GM12865 (cell line): ENCODE results near the gene WDFY3.

Source experiments
- DNase-seq: peaks from one replicate; pipeline ENCODE4 v3.0.0; 2010; ENCODE audit warnings: low read depth
- H3K4me3 ChIP-seq: 2 replicates; pipeline ENCODE4 v1.5.1; 2011; ENCODE audit warnings: mild to moderate bottlenecking, low read depth, low read length, control low read depth
- CTCF ChIP-seq: IDR thresholded peaks from 2 replicates; pipeline ENCODE4 v1.5.1; 2011; ENCODE audit warnings: low read length, control low read depth, low read depth, inconsistent platforms; ENCODE audit not compliant: insufficient read depth; ENCODE audit errors: missing control alignments

WDFY3 gene

GRCh38 chr4:84925558-84925957, 40.9 kb downstream of the WDFY3 start:
- H3K4me3 ChIP-seq: no peak overlapping the region
- no peak for TF ChIP-seq CTCF
- no peak for DNase-seq

DNA sequence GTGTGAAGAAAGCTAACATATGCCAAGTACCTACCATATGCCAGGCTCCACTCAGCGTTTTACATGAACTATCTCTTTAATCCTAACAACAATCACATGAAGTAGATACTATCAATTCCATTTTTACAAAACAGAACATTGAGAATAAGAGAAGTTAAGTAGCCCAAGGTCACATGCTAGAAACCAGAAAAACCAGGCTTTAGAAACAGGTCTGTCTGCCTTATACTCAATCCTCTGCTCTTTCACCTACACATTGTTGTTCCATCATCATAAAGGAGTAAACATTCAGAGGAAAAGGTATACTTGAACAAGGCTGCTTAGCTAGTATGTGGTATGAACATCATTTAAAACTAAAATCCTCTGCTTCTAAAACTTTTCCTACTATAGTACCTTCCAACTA, 42.1 kb downstream of the WDFY3 start:
- H3K4me3 ChIP-seq: no peak overlapping the region
- no peak for TF ChIP-seq CTCF
- no peak for DNase-seq

GRCh38 chr4:84920617-84921016, 45.9 kb downstream of the WDFY3 start:
- TF ChIP-seq CTCF: no peak
- no peak for DNase-seq
- H3K4me3 ChIP-seq: no peak overlapping the region

DNA sequence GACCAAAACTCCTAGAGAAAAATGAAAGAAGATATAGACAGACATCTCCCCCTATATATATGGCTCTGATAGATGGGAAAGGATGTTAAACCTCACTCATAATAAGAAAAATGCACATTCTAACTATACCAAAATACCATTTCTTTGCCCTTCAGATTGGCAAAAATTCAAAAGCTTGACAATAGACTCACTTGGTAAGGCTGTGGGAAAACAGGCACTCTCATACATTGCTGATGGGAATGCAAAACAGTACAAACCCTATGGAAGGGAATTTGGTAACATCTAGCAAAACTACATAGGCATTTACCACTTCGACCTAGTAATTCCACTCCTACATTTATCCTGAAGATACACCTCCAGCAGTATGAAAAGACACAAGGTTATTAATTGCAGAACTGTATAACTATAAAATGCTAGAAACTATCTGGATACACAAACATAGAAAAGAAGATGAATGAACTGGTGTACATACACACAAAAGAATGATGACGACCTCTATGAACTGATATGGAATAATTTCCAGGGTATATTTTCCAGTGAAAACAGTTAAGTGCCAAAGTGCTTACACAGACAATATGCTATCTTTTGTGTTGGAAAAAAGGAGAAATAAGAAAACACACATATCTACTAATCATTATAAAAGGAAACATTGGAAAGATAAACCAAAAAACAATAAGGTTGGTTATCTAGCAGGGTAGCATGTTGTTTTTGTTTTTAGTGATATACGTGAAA, 48.5 kb downstream of the WDFY3 start:
- no peak overlapping the region for H3K4me3 ChIP-seq
- TF ChIP-seq CTCF: no peak
- DNase-seq: no peak

DNA sequence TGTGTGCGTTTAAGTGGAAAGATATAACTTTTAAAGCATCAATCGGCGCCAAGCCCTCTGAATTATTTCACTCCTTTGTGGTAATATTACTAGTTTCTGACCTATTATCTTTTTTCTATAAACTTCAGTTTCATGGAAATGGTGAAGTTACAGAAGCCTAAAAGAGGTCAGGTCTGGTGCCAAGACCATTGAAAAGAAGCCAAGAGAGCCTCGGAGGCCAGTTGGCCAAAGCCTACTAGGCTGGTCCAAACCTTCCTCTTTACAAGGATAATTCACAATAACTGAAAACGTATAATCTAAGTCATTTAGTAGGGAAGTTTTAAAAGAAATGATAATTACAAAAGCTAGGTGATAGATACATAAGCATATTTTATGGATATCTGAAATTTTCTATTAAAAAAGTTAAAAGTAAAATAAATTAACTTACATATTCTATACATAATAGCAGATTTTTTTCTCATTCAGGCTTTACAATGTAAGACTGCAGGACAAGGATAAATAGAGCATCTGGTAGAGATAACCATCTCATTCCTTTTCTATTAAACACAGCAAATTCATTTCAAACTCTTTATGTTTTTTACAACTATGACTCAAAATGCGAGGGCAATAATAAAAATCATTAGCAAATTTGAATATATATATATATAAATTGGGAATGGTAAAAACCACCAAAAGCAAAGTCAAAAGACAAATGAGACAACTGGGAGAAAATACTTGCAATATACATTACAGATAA, 49.2 kb downstream of the WDFY3 start:
- no peak for DNase-seq
- H3K4me3 ChIP-seq: no peak overlapping the region
- no peak for TF ChIP-seq CTCF

DNA sequence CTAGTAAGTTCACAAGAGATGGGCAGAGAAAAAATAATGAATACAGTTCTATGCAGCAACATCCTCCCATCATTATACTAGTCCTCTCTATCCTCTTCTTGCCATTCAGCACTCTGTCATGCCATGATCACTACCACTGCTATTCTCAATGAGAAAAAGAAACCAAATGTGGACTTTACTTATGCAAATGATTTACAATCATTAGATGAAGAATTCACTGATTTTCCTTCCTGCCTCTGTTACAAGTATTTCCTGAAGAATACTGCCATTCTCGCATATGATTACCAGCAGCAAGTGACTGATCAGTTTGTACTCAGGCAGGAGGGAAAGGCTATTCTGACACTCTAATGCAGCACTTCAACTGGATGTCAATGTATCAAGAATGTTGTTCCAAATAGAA, 50.3 kb downstream of the WDFY3 start:
- no peak for TF ChIP-seq CTCF
- H3K4me3 ChIP-seq: no peak overlapping the region
- peak; percentile 4 for DNase-seq
